Neutrophil (primary cell): ENCODE measurements around the gene EPHA8.

Source experiments
- H3K27ac ChIP-seq: fragments of 200-600 bp; sonication (generic); 2 replicates; pipeline ENCODE4 v1.5.1; 2016; ENCODE audit warnings: mild to moderate bottlenecking, moderate library complexity
- H3K27me3 ChIP-seq: fragments of 200-600 bp; sonication (generic); 2 replicates; pipeline ENCODE4 v1.6.0; 2016; ENCODE audit warnings: mild to moderate bottlenecking
- H3K36me3 ChIP-seq: fragments of 200-600 bp; sonication (generic); 2 replicates; pipeline ENCODE4 v1.5.1; 2017
- H3K4me1 ChIP-seq, 2 experiments: fragments of 200-600 bp in 1 of 2; sonication (generic) in 1 of 2; 1 replicate in 1 of 2; 2 replicates in 1 of 2; pipeline versions ENCODE4 v1.5.1 to v1.6.1; 2013 to 2016; ENCODE audit warnings: low read depth in 1 of 2, low read length in 1 of 2, mild to moderate bottlenecking in 1 of 2, moderate library complexity in 1 of 2; ENCODE audit not compliant: control insufficient read depth in 1 of 2, insufficient read depth in 1 of 2
- H3K4me3 ChIP-seq, 2 experiments: fragments of 200-600 bp in 1 of 2; sonication (generic) in 1 of 2; 1 replicate in 1 of 2; 2 replicates in 1 of 2; pipeline ENCODE4 v1.5.1; 2013 to 2016; ENCODE audit warnings: low read depth in 1 of 2, low read length in 1 of 2, mild to moderate bottlenecking in 1 of 2, moderate library complexity in 1 of 2
- H3K9me3 ChIP-seq: fragments of 200-600 bp; sonication (generic); 2 replicates; pipeline ENCODE4 v1.5.1; 2016
- TF ChIP-seq, protein P1 (sequence below): fragments of 200-600 bp; sonication (generic); IDR thresholded peaks from 2 replicates; pipeline ENCODE4 v1.5.1; 2016; ENCODE audit warnings: antibody characterized with exemption

The EPHA8 gene

DNA sequence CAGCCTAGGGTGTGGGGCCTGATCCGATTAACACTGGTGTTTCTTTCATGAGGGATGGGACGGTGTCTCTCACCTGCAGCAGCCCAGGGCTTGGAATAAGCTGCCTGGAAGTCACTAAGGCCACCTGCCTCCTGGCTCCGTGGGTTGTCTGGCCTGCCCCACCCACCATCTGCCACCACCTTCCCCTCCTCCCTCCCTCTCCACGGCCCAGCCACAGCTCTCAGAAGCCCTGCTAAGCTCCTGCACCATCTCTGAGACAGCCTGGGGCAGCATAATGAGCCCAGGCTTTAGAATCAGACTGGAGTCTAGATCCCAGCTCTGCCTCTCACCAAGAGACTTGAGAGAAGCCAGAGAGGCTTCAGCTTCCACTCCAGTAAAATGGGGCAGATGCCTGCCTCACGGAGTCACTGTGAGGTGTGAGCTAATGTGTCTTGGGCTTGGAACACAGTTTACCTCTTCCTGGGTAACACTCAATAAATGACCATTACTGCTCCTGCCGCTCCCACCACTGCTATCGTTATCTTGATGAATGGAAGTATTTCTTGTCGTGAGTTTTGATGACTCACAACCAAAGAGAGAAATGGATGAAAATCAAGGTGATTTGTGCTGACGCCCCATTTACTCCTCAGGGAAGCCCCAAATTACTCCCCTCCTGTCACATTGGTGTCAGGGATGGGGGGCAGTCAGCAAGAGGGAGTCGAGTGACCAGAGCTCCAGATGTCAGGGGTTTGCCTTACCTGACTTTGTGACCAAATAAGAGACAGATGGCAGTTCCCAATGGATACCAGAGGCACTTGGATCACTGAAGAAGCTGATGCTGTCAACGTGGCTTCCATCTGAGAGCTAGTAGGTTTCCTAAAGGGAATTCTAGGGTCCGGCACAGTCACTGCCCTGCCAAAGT, 49.6 kb downstream of the EPHA8 start:
- Histone ChIP-seq H3K27me3 (peaks cover 47% of the 10 kb centered on the region), H3K4me1 (no peaks in the 10 kb centered on the region), H3K4me3 (no peak overlapping the region), H3K9me3 (no peaks in the 10 kb centered on the region), H3K36me3 (no peaks in the 10 kb centered on the region), H3K27ac (no peak overlapping the region)
- TF ChIP-seq, protein P1, sequence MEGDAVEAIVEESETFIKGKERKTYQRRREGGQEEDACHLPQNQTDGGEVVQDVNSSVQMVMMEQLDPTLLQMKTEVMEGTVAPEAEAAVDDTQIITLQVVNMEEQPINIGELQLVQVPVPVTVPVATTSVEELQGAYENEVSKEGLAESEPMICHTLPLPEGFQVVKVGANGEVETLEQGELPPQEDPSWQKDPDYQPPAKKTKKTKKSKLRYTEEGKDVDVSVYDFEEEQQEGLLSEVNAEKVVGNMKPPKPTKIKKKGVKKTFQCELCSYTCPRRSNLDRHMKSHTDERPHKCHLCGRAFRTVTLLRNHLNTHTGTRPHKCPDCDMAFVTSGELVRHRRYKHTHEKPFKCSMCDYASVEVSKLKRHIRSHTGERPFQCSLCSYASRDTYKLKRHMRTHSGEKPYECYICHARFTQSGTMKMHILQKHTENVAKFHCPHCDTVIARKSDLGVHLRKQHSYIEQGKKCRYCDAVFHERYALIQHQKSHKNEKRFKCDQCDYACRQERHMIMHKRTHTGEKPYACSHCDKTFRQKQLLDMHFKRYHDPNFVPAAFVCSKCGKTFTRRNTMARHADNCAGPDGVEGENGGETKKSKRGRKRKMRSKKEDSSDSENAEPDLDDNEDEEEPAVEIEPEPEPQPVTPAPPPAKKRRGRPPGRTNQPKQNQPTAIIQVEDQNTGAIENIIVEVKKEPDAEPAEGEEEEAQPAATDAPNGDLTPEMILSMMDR = no peak

GRCh38 chr1:22613572-22613918, 50.3 kb downstream of the EPHA8 start:
- TF ChIP-seq, protein P1 = no peak
- Histone ChIP-seq H3K27ac (no peak overlapping the region), H3K27me3 (peaks cover 46% of the 10 kb centered on the region), H3K9me3 (no peaks in the 10 kb centered on the region), H3K4me1 (no peaks in the 10 kb centered on the region), H3K4me3 (no peak overlapping the region), H3K36me3 (no peaks in the 10 kb centered on the region)

DNA sequence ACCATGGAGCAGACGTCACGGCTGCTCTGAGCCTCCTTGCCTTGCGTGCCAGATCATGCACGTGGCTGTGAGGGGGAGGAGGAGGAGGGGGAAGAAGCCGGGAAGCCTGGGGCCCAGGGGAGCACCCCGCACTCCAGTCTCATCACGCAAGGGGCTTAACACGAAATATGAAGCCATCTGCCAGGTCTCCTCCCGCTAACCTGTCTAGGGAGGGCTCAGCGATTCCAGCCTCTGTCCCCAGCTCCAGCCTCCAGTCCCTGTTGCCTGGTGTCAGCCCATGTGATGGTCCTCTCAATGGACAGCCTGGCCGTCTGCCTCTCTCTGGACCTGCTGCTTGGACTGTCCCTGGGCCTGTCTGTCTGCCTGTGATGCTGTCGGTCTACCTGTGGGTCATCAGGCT, 50.7 kb downstream of the EPHA8 start:
- Histone ChIP-seq H3K9me3 (no peaks in the 10 kb centered on the region), H3K4me3 (no peak overlapping the region), H3K27ac (no peak overlapping the region), H3K27me3 (peaks cover 46% of the 10 kb centered on the region), H3K4me1 (no peaks in the 10 kb centered on the region), H3K36me3 (no peaks in the 10 kb centered on the region)
- TF ChIP-seq, protein P1 = no peak

- Histone ChIP-seq H3K36me3 (no peaks in the 10 kb centered on the region), H3K4me3 (no peak overlapping the region), H3K9me3 (no peaks in the 10 kb centered on the region), H3K27me3 (peaks cover 51% of the 10 kb centered on the region), H3K4me1 (peaks cover 0 to 3% of the 10 kb centered on the region in 2 experiments), H3K27ac (no peak overlapping the region)
- TF ChIP-seq, protein P1 = no peak
Measured at GRCh38 chr1:22615886-22616285, 52.6 kb downstream of the EPHA8 start.

DNA sequence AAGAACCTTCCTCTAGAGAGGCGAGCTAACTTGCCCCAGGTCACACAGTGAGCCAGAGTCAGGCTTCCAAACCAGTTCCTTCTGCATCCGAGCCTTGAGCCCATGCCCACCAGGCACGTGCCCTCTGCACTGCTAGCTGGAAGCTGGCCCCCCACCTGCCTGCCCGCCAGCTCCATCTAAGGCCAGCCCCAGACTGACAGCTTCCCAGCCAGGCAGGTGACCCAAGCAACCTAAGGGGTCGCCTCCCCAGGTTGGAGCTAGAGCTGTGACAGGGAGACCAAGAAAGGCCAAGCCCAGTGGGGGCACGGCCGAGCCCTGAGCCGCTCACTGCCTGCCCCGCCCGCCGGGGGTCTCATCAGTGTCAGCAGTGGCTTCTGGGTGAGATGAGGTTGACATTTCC, 53.3 kb downstream of the EPHA8 start:
- H3K4me1 ChIP-seq = peaks cover 0 to 3% of the 10 kb centered on the region in 2 experiments
- H3K36me3 ChIP-seq = no peaks in the 10 kb centered on the region
- H3K9me3 ChIP-seq = no peaks in the 10 kb centered on the region
- H3K4me3 ChIP-seq = no peak overlapping the region
- TF ChIP-seq, protein P1 = no peak
- H3K27me3 ChIP-seq = peaks cover 53% of the 10 kb centered on the region
- H3K27ac ChIP-seq = no peak overlapping the region
